GM12878 (cell line): Measurements from ENCODE around the gene PJA1. TPM values are rescaled to one million over a fixed set of nuclear protein-coding genes. Genes with fewer than 3 reads are reported as not detected.

Experiments used
- BACH1 ChIP-seq: fragments of 450-650 bp; IDR thresholded peaks from 2 replicates; pipeline ENCODE4 v1.6.1; 2017; ENCODE audit warnings: mild to moderate bottlenecking, borderline replicate concordance
- CUX1 ChIP-seq: IDR thresholded peaks from 2 replicates; pipeline ENCODE4 v1.6.1; 2012; ENCODE audit warnings: improper control_type of control experiment, low read depth, low read length; ENCODE audit not compliant: insufficient replicate concordance
- HDAC2 ChIP-seq: fragments of 200-600 bp; sonication (generic); IDR thresholded peaks from 2 replicates; pipeline ENCODE4 v1.6.1; 2017
- JUND ChIP-seq: IDR thresholded peaks from 2 replicates; pipeline ENCODE4 v1.6.1; 2012; ENCODE audit warnings: low read depth, mild to moderate bottlenecking, low read length, improper control_type of control experiment, moderate library complexity
- ZNF622 ChIP-seq: fragments of 450-650 bp; IDR thresholded peaks from 2 replicates; pipeline ENCODE4 v1.6.1; 2017; ENCODE audit warnings: mild to moderate bottlenecking, inconsistent platforms
- polyA plus RNA-seq, 11 experiments: library from polyadenylated mRNA; depleted of rRNA in 4 of 11; unstranded in 6 of 11; stranded (reverse) in 5 of 11; fragments of >200 nt; fragmentation: Nextera tagmentation in 4 of 11; fragmentation: Illumina TruSeq in 1 of 11; extraction: Ambion mirVana in 4 of 11; extraction: Trizol in 1 of 11; gene quantifications; 1 replicate in 1 of 11; 2 replicates in 10 of 11; pipeline versions ENCODE4 v1.2.1 to v1.2.3, GENCODE V29; 2011 to 2016; ENCODE audit warnings: inconsistent platforms in 2 of 11, missing spikeins in 2 of 11, low read depth in 1 of 11
- total RNA-seq, 4 experiments: library from RNA; depleted of rRNA in 3 of 4; stranded (reverse); fragments of >200 nt in 3 of 4; fragmentation: Illumina TruSeq in 1 of 4; extraction: Trizol in 1 of 4; gene quantifications; 2 replicates each; pipeline versions ENCODE4 v1.2.1 to v1.2.3, GENCODE V29; 2013 to 2021
- TF ChIP-seq, protein P1 (sequence below): IDR thresholded peaks from 2 replicates; pipeline ENCODE4 v1.6.1; 2011; ENCODE audit warnings: borderline replicate concordance, low read depth, mild to moderate bottlenecking, moderate library complexity, mixed read lengths, low read length; ENCODE audit not compliant: insufficient read depth; ENCODE audit errors: extremely low read length

Gene PJA1
- total and polyA plus RNA-seq, 10 of the 15 experiments (the other 5 are each of a cell fraction or from before 2014, with no cell fraction given) = 5.2 to 19.5 (median 10.8) TPM

GRCh38 chrX:69119122-69119521, 46.1 kb downstream of the PJA1 start (continued):
- TF ChIP-seq CUX1 (no peak), ZNF622 (no peak), BACH1 (no peak), JUND (no peak), HDAC2 (no peak)
- TF ChIP-seq, protein P1, sequence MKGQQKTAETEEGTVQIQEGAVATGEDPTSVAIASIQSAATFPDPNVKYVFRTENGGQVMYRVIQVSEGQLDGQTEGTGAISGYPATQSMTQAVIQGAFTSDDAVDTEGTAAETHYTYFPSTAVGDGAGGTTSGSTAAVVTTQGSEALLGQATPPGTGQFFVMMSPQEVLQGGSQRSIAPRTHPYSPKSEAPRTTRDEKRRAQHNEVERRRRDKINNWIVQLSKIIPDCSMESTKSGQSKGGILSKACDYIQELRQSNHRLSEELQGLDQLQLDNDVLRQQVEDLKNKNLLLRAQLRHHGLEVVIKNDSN = no peak
